NCI-H748 (cell line): ENCODE data around the gene CYP2D6.

Source experiments
- DNase-seq: peaks from one replicate; lab custom pipeline; 2025; ENCODE audit not compliant: unreplicated experiment; lab: John Stamatoyannopoulos, UW

Gene CYP2D6

DNA sequence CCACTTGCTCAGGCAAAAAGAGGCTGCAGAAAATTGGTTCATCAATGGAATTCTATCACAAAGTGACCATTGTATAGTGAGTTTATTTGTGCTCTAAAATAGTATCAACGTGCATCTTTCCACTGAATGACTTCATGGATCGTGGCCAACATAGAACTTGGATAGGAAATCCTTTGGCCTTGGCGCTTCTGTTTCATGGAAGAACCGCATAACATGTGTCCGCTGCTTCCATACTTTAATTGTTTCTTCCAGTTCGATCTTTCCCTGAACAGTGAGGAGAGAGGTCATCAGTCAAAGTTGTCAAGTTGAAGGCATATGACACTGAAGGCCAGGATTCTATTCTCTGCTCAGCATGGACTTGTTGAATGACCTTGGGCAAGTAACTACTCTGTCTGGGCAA lies 44.6 kb downstream of the CYP2D6 start:
- DNase-seq: no peak

DNA sequence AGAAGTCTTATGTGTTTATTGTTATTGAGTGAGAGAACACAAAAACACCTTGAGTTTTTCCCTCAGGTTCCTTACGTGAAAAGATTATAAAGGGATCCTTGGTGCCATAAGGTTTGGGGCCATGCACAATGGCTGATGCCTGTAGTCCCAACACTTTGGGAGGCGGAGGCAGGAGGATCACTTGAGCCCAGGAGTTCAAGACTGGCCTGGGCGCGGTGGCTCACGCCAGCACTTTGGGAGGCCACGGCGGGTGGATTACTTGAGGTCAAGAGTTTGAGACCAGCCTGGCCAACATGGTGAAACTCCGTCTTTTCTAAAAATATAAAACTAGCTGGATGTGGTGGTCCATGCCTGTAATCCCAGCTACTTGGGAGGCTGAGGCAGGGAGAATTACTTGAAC lies 45.7 kb downstream of the CYP2D6 start:
- DNase-seq: no peak

DNA sequence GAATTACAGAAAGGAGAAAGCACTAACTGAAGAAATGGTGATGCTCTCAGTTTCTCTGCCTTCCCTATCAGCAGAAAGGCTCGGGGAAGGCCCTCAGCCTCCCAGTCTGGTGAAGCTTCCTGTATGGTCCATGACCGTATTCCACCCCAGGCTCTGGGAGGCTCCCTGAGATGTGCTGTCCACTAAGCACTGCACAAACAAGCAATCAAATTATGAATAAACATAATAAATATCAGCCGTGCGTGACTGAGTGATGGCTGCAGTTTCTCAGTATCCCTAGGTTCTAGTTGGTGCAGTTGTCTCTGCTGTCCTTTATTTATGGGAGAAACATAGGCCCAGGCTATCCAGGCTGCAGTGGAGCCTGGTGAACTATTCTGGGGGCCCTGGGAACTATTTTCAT lies 47.5 kb downstream of the CYP2D6 start:
- DNase-seq: no peak

DNA sequence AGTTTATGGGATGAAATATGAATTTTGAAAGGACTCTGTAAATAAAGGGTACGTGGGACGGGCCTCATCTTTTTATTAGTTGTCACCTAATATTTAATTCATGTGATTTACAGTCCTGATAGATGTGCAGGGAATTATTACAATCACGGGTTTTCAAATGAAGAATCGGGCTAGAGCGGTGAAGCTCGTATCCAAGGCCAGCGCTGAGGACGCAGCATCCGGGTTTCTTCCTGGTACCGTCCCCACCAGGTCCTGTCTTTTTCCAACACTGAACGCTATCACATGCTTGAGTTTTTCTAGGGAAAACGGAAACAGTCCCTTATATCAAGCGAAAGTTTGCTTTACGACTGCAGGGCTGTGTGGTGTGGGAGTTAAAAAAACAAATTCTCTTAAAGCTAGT lies 50.3 kb downstream of the CYP2D6 start:
- DNase-seq: peak; percentile 33

DNA sequence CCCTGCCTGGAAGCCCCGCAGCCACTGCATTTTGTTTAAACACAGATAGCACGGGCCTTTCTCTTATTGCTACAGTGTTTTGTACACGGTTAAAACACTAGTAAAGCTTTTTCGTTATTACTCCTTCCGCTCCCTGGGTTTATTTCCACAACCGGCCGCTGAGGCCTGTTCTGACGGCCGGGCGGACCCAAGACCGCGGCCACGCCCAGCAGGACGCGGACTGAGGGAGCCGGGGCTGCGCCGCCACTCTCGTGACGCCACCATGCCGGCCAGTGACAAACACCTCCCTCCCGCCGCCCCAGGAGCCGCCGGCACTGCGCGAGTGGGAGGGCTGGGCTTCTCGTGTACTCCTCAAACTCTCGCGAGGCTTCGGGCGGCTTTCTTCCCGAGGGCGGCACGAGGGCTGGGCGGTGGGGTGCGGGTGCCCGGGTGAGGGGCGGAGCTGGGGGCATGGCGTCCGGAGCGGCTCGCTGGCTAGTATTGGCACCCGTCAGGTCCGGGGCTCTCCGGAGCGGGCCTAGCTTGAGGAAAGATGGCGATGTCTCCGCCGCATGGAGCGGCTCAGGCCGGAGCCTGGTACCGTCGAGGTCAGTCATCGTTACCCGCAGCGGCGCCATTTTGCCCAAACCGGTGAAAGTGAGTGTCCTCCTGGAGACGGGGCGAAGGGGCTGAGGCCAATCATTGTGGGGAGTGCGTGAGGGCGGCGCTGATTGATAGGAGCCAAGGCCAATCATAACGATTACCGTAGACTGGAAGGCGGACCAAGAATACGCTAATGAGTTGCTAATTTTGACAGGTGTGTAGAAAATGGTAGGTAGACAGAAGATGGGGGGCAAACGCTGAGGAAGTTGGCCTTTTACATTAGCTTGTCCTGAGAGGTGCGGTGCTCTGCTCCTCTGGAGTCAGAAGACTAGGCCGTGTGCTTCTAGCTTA lies 51.0 kb downstream of the CYP2D6 start, which contains the start of gene SMDT1:
SMDT1 (plus strand) TSS at position 382 of the 933 bp plus-strand sequence; CDS start at position 451, 69 bp downstream.
- DNase-seq: peak; percentile 99

DNA sequence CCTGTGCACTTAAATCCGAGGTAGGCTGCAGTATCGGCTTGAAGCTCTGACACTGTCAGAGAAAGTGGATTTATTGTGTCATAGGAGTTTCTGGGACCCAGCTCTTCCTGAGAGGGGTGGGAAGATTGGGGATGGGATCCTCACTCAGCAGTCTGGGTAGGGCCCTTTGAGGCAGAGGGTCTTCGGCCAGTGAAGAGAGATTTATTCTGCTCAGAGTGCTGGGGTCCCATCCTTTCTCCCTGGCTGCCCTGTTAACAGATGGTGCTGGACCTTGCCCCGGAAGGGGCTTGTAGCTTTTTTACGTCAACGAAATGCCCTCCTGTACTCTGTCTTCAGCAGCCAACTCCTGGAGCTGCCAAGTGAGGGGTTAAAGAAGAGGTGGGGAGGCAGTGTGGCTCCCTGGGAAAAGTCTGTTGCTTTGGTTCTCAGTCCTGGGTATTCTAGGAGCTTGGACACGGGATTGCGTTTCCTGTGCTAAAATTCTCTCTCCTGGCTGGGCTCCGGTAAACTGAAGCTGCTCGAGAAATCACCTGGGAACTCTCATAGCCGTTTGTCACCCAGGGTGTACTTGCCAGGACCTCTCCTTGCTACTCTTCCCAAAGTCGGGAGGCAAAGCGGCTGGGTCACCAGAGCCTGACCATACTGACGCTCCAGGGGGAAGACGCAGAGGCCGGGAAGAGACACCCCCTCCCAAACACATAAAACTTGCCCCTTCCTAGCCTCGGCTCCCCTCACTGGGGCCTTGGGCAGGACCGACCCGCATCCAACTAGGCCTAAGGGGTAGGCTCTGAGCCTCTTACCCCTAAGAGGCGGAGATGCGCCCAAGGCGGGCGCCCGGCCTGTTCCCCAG lies 51.9 kb downstream of the CYP2D6 start:
- no peak for DNase-seq

DNA sequence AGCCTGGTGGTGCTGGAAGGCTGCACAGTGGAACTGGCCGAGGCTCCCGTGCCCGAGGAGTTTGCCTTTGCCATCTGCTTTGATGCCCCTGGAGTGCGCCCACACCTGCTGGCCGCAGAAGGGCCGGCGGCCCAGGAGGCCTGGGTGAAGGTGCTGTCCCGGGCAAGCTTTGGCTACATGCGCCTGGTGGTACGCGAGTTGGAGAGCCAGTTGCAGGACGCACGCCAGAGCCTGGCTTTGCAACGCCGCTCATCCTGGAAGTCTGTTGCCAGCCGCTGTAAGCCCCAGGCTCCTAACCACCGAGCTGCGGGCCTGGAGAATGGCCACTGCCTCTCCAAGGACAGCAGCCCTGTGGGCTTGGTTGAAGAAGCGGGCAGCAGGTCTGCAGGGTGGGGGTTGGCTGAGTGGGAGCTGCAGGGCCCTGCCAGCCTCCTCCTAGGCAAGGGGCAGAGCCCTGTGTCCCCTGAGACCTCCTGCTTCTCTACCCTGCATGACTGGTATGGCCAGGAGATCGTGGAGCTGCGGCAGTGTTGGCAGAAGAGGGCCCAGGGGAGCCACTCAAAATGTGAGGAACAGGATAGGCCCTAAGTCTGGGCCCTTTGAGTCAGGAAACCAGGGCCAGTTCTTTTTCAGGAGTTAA lies 53.0 kb downstream of the CYP2D6 start:
- no peak for DNase-seq

DNA sequence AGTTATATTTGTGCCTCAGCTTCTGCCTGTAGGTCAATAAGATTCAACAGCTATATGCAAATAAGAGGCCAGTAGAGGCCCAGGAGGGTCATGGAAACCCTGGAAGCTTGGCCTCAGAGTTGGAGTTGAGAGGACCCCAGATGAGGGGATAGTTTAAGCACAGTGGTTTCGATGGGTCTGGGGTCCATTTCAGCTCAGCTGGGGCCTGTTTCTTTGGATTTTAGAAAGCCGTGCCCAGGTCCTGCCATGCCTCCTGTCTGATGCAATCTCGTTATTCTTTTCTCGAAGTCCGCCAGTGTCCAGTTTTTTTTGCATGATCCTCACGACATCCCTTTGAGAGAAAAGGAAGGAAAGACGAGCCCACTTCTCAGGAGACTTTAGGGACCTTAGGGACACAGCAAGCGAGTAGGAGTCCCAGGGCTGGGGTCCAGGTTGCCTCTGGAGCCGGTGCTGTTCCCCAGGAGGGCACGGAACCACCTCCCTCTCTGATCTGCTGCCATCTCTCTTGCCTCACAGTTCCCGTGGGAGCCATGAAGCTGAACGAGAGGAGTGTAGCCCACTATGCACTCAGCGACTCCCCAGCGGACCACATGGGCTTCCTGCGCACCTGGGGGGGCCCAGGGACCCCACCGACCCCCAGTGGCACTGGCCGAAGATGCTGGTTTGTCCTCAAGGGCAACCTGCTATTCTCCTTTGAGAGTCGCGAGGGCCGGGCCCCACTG lies 53.7 kb downstream of the CYP2D6 start:
- DNase-seq: no peak
